Omental fat pad (tissue), 4 donors: ENCODE measurements around the gene B4GALNT4. TPM values are rescaled to one million over a fixed set of nuclear protein-coding genes. Genes with fewer than 3 reads are reported as not detected.

Experiments
- ATAC-seq: fragments of 150-250 bp; one replicate; pipeline ENCODE4 v1.9.1; 2016; ENCODE audit warnings: mild to moderate bottlenecking, moderate library complexity; ENCODE audit not compliant: low FRiP score
- DNase-seq: peaks from one replicate; pipeline ENCODE4 v3.0.0-alpha.2; 2019; ENCODE audit warnings: low spot score
- total RNA-seq, 4 donors: library from RNA; depleted of rRNA; stranded (reverse); fragments of >200 nt; gene quantifications; one replicate each; pipeline ENCODE4 v1.1.0, GENCODE V29; 2016
- TF ChIP-seq, protein P1 (sequence below), 3 donors: fragments of 450-650 bp; IDR thresholded peaks; one replicate each; pipeline ENCODE4 v1.5.1; 2016 to 2017; ENCODE audit warnings: antibody characterized with exemption in 3 of 3, mild to moderate bottlenecking in 3 of 3, moderate library complexity in 2 of 3

Gene B4GALNT4
- total RNA-seq, 4 donors from 2014 or later = 1.4 to 4.1 (median 2.5) TPM

DNA sequence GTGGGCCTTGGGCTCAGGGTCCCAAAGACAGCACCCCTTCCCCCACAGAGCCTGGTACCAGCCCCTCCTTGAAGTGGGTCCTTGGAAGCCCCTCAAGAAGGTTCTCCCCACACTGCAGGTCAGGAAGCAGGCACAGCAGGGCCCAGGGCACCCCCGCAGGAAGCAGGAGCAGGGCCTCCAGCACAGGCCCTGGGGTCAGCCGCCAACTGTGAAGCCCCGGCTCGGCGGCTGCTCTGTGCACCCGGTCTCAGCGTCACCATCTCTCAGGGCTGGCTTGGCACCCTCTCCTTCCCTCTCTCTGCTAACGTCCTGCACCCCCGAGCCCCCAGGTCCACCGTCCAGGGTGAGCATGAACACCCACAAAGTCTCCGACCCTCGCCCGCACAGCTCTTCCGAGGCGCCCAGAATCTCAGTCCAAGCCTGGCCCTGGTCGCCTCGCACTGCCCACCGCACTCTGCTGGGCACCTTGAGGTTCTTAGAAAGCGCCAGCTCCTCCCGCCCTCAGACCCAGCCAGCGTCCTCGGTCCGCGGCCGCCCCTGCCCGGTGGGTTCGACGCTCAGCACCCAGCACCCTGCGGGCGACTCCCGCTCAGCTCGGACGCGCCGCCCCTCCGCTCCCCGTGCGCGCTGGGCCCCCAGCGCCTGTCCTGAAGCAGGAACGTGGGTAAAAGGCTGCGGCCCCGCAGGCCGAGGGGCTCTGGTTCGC is 46.9 kb downstream of the B4GALNT4 start:
- ATAC-seq (peak; percentile 26), DNase-seq (peak; percentile 14)
- TF ChIP-seq, protein P1, sequence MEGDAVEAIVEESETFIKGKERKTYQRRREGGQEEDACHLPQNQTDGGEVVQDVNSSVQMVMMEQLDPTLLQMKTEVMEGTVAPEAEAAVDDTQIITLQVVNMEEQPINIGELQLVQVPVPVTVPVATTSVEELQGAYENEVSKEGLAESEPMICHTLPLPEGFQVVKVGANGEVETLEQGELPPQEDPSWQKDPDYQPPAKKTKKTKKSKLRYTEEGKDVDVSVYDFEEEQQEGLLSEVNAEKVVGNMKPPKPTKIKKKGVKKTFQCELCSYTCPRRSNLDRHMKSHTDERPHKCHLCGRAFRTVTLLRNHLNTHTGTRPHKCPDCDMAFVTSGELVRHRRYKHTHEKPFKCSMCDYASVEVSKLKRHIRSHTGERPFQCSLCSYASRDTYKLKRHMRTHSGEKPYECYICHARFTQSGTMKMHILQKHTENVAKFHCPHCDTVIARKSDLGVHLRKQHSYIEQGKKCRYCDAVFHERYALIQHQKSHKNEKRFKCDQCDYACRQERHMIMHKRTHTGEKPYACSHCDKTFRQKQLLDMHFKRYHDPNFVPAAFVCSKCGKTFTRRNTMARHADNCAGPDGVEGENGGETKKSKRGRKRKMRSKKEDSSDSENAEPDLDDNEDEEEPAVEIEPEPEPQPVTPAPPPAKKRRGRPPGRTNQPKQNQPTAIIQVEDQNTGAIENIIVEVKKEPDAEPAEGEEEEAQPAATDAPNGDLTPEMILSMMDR (IDR thresholded peaks at IDR 0.05) = no peak

DNA sequence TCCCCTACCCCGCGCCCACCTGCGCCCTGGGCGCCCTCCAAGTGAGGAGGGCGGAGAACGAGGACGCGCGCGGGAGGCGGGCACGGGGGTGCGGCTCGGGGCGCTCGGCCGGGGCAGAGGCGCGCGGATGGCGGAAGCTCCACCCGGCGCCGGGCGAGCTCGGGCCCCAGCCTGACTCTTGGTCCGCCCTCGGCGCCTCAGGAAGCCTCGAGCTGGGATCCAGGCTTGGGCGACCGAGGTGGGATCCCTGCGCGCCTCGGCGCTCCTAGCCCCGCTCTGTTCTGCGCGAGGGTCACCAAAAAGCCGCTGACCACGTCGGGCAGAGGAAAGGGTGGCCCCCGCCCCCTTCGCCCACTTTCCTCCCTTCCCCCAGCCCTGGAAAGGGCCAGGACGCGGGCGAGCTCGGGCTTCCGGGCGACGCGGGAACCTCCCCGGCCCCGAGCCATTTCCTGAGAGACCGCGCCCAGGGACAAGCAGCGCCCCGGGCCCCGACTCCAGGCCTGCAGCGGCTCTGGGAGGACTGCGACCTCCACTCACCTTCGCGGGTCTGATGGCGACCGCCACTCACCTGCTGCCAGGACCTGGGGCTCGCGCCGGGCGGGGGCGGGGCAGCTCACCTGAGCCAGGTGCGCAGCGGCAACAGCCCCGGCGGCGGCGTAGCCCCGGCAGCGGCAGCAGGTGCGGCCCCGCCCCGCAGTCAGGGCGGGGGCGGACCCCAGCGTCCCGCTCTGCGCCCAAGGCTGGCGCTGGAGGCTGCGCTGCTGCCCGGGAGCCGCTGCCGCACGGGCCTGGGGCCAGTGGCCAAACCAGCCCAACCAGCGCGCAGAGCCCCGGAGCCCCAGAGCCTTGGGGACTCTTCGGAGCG is 47.7 kb downstream of the B4GALNT4 start:
- no peak for ATAC-seq
- DNase-seq = peak; percentile 19
- TF ChIP-seq, protein P1 (IDR thresholded peaks at IDR 0.05) = no peak

DNA sequence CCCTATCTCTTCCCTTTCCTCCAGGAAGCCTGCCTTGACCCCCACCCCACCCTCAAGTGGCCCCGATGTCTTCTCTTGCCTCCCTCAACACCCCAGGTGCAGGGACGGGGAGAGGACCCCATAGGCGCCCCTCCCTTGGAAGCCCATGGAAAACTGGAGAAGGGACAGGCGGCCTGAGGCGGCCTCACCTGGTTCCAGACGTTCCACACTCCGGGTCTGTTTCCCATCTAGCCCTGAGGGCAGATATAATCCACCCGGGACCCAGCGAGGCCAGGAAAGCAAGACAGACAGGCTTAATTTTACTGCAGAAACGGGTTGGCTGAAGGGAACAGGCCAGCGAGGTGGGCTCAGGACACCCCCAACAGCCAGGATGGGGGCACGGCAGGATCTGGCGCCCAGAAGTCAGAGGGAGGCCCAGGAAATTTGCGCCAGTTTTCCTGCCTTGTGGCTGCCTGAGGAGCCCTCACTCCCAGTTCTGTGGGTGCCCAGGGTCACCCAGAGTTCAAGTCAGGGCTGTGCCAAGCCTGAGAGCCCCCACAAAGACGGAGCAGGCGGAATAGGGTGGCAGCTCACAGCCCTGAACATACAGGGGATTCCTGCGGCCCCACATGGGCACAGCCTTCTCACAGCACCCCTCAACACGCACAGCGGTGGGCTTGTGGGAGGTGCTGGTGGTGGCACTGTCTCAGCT is 48.5 kb downstream of the B4GALNT4 start:
- ATAC-seq = no peak
- TF ChIP-seq, protein P1 (IDR thresholded peaks at IDR 0.05) = no peak
- DNase-seq = peak; percentile 17

DNA sequence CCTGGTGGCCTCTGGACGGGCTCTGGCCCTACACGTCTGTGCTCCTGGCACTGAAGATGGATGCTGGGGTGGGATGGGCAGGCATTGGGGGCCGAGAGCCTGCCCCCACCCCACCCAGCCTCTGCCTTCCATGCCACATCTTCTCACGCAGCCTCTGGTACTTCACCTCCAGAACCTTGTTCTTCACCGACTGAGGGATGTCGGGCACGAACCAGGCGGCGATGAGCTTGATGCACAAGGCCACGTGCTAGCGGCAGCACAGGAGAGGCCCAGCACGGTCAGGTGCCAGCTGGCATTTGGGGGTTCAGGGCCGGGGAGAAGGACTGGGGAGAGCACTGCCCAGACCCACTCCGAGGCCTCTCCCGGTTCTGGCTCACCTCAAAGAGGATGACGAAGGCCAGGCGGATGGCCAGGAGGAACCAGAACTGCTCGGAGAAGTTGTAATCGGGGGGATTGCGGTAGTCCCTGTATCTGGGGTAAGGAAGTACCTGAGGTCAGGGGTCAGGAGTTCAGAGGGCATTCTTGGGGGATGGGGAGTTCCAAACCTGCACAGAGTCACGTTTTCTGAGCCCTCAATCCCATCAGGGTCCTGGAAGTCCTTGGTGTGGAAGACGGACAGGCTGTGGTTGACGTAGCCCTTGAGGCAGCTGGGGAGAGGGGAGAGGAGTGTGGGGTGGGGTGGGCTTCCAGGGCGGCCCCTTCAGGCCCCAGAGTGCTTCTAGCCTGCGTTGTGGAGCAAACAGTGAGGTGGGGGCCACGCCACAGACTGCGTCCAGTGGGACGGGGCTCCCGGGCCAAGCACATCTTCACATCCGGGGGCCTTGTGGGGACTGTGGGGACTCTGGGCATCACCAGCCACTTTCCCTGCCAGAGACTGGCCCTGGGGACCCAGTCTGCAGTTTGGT is 49.3 kb downstream of the B4GALNT4 start:
- no peak for DNase-seq
- no peak for ATAC-seq
- TF ChIP-seq, protein P1 (IDR thresholded peaks at IDR 0.05) = no peak

DNA sequence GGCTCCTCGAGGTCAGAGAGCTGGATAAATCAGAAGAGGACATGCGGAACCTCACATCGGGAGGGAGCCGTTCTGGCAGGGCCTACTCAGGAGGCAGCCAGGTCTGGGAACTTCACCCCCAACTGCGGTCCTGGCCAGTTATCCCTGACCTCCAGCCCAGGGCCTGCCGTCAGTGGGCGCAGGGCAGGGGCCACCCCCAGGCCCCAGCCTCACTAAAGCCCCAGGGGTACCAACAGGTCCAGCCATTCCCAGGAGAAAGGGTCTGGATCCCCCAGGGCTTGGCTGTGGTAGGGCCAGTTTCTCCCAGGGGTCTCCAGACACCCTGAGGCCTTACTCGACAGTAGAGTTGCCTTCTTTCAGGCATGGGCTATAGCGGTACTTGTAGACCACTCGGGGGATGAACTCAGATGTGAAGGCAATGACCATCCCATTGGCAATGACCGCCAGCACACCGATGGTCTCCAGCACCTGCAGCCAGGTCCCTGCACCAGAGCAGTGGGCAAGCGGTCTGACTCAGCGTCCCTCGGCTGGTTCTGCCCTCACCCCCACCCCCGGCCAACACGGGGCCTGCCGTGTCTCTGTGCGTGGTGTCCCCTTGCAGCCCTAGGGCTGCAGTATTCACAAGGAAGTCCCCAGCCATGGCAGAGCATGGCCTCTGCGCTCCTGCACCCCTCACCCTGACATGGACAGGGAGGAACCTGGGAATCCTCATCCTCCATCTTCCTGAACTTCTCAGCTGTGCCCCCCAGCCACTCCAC is 50.1 kb downstream of the B4GALNT4 start:
- TF ChIP-seq, protein P1 (IDR thresholded peaks at IDR 0.05) = no peak
- DNase-seq = peak; percentile 1
- ATAC-seq = no peak
